Astrocyte of the spinal cord (primary cell): Measurements from ENCODE around the gene RAMP3.

Source experiments
- DNase-seq: peaks from one replicate; pipeline ENCODE4 v3.0.0; 2011; ENCODE audit warnings: low read depth, low spot score
- H3K4me3 ChIP-seq: 2 replicates; pipeline ENCODE4 v1.5.1; 2011; ENCODE audit warnings: low read depth, mild to moderate bottlenecking, low read length, moderate library complexity
- in situ Hi-C: cut with HindIII; loops from 2 replicates; pipeline ENCODE4 v1.10.0; 2017; ENCODE audit warnings: low sequenced_read_pairs
- TF ChIP-seq, protein P1 (sequence below): IDR thresholded peaks from 2 replicates; pipeline ENCODE4 v1.5.1; 2012; ENCODE audit warnings: low read depth, mild to moderate bottlenecking, low read length, inconsistent platforms

Gene RAMP3

DNA sequence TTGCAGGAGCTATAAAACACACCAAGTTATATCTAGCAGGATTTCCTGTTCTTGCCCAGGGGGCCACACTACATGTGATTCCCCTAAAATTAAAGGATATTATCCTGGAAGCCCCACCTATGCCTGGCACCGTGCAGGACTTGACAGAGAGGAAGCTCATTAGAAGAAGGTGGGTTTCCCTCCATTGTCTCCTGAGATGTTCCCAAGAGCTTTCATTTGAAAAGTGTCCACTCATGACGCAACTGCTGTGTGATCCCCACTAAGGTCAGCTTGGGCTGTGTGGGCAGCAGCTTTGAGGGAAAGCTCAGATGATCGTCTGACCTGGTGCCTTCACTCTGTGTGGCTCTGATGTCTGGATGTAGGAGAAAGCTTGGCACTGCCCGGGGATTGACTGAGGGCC, 53.5 kb downstream of the RAMP3 start:
- in situ Hi-C loops: no loop called here
- H3K4me3 ChIP-seq: no peak overlapping the region
- TF ChIP-seq, protein P1, sequence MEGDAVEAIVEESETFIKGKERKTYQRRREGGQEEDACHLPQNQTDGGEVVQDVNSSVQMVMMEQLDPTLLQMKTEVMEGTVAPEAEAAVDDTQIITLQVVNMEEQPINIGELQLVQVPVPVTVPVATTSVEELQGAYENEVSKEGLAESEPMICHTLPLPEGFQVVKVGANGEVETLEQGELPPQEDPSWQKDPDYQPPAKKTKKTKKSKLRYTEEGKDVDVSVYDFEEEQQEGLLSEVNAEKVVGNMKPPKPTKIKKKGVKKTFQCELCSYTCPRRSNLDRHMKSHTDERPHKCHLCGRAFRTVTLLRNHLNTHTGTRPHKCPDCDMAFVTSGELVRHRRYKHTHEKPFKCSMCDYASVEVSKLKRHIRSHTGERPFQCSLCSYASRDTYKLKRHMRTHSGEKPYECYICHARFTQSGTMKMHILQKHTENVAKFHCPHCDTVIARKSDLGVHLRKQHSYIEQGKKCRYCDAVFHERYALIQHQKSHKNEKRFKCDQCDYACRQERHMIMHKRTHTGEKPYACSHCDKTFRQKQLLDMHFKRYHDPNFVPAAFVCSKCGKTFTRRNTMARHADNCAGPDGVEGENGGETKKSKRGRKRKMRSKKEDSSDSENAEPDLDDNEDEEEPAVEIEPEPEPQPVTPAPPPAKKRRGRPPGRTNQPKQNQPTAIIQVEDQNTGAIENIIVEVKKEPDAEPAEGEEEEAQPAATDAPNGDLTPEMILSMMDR: no peak
- DNase-seq: no peak

DNA sequence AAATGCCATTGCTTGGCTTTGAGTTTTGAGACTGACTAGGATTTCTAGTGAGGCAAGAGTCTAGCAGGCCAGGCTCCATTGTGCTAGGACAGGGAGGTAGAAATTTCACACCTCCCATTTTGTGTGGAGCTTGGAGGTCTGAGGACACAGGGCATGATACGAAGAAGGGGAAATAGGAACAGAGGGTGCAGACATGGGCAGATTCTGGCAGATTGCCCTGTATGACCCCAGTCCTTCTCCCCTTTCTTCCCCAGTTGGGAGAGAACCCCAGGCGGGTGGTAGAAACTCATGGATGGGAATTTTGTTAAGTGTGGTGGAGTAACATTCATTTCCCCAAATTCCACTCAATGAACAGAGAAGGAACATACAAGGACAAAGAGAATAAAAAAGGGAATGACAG, 54.4 kb downstream of the RAMP3 start:
- in situ Hi-C loops: no loop called here
- no peak for DNase-seq
- no peak overlapping the region for H3K4me3 ChIP-seq
- TF ChIP-seq, protein P1: no peak

DNA sequence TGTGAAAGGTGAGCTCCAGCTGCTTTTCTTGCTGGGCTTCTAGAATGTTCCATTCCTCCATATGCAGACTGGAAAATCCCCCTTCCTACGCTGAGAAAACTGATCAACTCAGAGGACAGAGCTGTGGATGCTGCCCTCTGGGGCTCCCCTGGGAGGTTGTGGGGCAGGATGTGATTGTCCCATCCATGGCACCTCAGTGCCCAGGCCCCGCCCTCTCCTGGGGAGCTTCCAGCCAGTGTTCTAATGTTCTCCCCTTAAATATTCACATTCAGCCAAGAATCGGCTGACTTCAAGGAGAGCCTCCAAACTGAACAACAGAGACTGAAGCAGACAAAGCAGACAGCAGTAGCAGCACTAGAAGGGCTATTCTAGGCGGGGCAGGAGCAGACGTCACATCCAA, 55.0 kb downstream of the RAMP3 start:
- in situ Hi-C loops: no loop called here
- H3K4me3 ChIP-seq: no peak overlapping the region
- no peak for DNase-seq
- TF ChIP-seq, protein P1: no peak

DNA sequence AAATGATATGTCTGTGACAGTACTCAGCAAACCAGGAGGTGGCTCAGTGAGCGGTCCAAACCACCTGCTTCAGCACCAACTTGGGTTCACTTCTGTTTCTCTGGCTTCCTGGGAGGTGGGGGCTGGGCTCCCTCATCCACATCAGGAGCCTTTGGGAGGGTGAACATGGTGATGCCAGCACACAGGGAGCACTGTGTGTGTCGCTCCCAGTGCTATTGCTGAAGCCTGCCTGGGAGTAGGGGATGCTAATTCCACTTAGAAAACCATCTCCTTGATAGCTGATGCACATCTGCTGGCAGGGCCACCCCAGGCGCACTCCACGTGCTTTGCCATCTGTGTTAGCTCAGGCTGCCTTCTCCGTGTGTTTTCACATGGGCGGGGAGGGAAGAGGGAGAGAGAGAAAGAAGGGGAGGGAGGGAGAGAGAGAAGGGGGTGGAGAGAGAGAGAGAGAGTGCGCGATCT, 58.0 kb downstream of the RAMP3 start:
- TF ChIP-seq, protein P1: no peak
- no peak for DNase-seq
- in situ Hi-C loops: no loop called here
- H3K4me3 ChIP-seq: no peak overlapping the region

DNA sequence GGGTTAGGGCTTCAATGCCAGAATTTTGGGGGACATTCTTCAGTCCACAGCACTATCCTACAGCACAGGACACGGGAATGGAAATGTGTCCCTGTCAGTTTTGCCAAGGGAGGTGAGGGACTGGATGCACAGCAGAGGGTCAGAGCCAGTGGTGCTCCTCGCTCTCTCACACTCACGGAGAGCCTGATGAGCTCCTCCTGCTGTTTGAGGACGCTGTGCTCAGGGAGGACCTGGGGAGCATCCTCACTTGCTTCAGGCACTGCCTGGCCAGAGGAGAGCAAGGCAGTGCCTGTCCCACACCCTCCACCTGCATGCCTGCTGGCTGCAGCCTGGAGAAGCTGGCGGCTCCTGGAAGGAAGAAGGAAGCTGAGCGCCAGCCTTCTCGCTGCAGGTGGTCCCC, 58.6 kb downstream of the RAMP3 start:
- in situ Hi-C loops: no loop called here
- H3K4me3 ChIP-seq: no peak overlapping the region
- TF ChIP-seq, protein P1: no peak
- DNase-seq: no peak

DNA sequence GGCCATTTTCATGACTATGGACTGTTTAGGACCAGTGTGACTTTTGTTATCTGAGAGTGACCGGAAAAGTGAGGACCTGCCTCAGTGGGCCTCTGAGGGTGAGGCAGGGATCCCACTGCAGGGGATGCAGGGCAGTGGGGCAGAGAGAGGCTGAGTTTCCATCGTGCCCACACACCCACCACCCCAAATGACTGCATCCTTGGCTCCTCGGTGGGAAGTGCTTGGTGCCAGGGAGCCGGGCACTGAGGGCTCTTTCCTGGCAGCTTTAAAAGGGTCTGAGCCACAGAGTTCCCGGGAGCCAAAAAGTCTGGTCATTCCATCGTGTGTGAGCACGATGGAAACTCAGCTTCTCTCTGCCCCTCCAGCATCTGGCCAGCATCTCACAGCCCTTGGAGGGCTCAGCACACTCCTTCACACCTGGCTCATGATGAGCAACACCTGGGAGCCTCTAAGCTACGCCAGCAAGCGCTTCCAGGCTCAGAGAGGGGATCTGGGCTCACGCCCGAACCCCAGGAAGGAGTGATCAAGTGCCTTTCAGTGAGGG, 59.1 kb downstream of the RAMP3 start:
- DNase-seq: no peak
- in situ Hi-C loops: no loop called here
- H3K4me3 ChIP-seq: no peak overlapping the region
- TF ChIP-seq, protein P1: no peak

DNA sequence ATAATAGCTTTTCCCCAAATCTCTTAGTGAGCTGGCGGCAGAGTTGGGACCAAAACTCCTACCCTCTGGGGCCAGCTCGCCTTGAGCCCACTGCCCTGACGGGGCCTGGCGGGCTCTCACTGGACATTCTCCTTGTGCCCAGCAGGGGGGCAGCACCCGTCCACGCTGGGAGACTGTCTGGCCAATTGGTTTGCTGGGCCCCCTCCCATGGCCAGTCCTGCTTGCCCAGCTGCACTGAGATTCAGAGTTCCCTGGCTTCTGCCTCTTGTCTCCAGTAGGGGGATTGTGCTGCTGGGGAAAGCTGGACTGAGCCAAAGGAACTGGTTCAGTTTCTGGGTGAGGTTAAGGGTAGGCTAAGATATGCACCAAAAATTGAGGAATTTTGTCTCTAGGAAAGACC, 59.8 kb downstream of the RAMP3 start:
- no peak overlapping the region for H3K4me3 ChIP-seq
- in situ Hi-C loops: no loop called here
- TF ChIP-seq, protein P1: peak; percentile 59
- no peak for DNase-seq
